ENCODE data around the gene NECTIN3.

DNA sequence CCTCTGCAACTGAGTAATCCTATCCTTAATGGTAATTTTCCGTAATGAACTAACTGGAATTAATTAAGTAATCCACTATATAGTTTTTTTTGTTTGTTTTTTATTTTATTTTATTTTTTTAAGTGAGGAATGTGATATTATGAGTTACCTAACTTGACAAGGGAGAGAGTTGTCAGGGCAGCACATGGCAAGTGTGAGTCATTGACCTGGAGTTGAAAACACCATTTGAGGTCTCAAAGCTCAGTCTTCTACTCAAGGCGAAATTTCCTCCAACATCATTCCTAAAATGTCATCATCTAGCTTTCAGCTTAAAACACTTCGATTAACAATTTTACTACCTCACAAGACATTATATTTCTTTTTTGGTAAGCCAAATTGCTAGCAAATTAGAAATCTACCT, 87.8 kb downstream of the NECTIN3 start:
- TF ChIP-seq POLR2A (IDR thresholded peaks at IDR 0.05) = no peak
- TF ChIP-seq, protein P1, sequence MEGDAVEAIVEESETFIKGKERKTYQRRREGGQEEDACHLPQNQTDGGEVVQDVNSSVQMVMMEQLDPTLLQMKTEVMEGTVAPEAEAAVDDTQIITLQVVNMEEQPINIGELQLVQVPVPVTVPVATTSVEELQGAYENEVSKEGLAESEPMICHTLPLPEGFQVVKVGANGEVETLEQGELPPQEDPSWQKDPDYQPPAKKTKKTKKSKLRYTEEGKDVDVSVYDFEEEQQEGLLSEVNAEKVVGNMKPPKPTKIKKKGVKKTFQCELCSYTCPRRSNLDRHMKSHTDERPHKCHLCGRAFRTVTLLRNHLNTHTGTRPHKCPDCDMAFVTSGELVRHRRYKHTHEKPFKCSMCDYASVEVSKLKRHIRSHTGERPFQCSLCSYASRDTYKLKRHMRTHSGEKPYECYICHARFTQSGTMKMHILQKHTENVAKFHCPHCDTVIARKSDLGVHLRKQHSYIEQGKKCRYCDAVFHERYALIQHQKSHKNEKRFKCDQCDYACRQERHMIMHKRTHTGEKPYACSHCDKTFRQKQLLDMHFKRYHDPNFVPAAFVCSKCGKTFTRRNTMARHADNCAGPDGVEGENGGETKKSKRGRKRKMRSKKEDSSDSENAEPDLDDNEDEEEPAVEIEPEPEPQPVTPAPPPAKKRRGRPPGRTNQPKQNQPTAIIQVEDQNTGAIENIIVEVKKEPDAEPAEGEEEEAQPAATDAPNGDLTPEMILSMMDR (IDR thresholded peaks at IDR 0.05) = no peak

All from thyroid gland (tissue), 4 donors.